ENCODE results near the gene KIF26B. TPM values are rescaled to one million over a fixed set of nuclear protein-coding genes. Genes with fewer than 3 reads are reported as not detected.

KIF26B gene
- total RNA-seq (2014; rRNA removed; shearing (Covaris generic)) (not detected in 2 replicates), total RNA-seq (2022) (not detected in 2 replicates), Bru-seq, nascent RNA (percentile 8 among the genes with signal in this experiment), BruChase-seq, experiment 1, labeled RNA remaining after a 6-hour chase (percentile 11 among the genes with signal in this experiment), BruChase-seq, experiment 2, labeled RNA remaining after a 2-hour chase (percentile 10 among the genes with signal in this experiment)
- long read RNA-seq = 0 reads

- no peaks in the 10 kb centered on the region for H3K36me3 ChIP-seq (ENCODE audit: insufficient read depth, low read length)
- H4K20me1 ChIP-seq (ENCODE audit: insufficient read depth, low read length) = no peaks in the 10 kb centered on the region
- no peak for DNase-seq (ENCODE audit: low spot score)
- POLR2A ChIA-PET = no interaction called here
- no peaks in the 10 kb centered on the region for H3K9me3 ChIP-seq (ENCODE audit: low read length)
- TF ChIP-seq EZH2phosphoT487 (IDR thresholded peaks at IDR 0.05; ENCODE audit: borderline replicate concordance, low read depth, low read length) (no peak), CTCF (conservative IDR thresholded peaks at IDR 0.05; ENCODE audit: low read length) (no peak)
- H3K79me2 ChIP-seq (ENCODE audit: insufficient read depth, low read depth, low read length) = no peaks in the 10 kb centered on the region
- H2AFZ ChIP-seq (ENCODE audit: low read length) = no peak within 1 kb of the TSS
- no TSS peak for BruUV-seq (replicated peaks)
- H3K4me1 ChIP-seq (ENCODE audit: insufficient read depth, low read length, poor library complexity, severe bottlenecking) = peaks cover 7% of the 10 kb centered on the region
- peak within 1 kb of the TSS; percentile 85 for H3K4me2 ChIP-seq (ENCODE audit: low read length)
- CTCF ChIA-PET (ENCODE audit: unreplicated experiment) = no interaction called here
- no peaks in the 10 kb centered on the region for H3K9me2 ChIP-seq (ENCODE audit: insufficient read depth, low read length)
- H3K27ac ChIP-seq (ENCODE audit: low read depth, low read length, poor library complexity, severe bottlenecking) = no peak within 1 kb of the TSS
- intact Hi-C loops (cut with micrococcal nuclease; ENCODE audit: unreplicated experiment) = loop anchor here (5.0 kb wide), 3 partner anchors 228 to 1598 kb away; no protein-coding TSS in a partner anchor
- no peak within 1 kb of the TSS for H3K4me3 ChIP-seq (ENCODE audit: low read depth, low read length, poor library complexity, severe bottlenecking)
These were observed at the start of gene KIF26B for GRCh38 chr1:245154429-245155271. KIF26B (plus strand) TSS chr1:245154985; CDS start chr1:245155425, 440 bp downstream.

- ChIA-PET POLR2A (no interaction called here), CTCF (ENCODE audit: unreplicated experiment) (interaction anchor here (0.5 kb wide), 1 partner anchor 207 kb away, joined by 3 read pairs; no protein-coding TSS in a partner anchor)
- no peak for TF ChIP-seq CTCF (conservative IDR thresholded peaks at IDR 0.05; ENCODE audit: low read length)
- TF ChIP-seq EZH2phosphoT487 (IDR thresholded peaks at IDR 0.05; ENCODE audit: borderline replicate concordance, low read depth, low read length) = no peak
- Histone ChIP-seq H3K9me3 (ENCODE audit: low read length) (no peaks in the 10 kb centered on the region), H3K79me2 (ENCODE audit: insufficient read depth, low read depth, low read length) (no peaks in the 10 kb centered on the region), H3K4me1 (ENCODE audit: insufficient read depth, low read length, poor library complexity, severe bottlenecking) (no peaks in the 10 kb centered on the region), H3K4me2 (ENCODE audit: low read length) (no peak overlapping the region), H4K20me1 (ENCODE audit: insufficient read depth, low read length) (no peaks in the 10 kb centered on the region), H3K4me3 (ENCODE audit: low read depth, low read length, poor library complexity, severe bottlenecking) (no peak overlapping the region), H3K9me2 (ENCODE audit: insufficient read depth, low read length) (no peaks in the 10 kb centered on the region), H3K36me3 (ENCODE audit: insufficient read depth, low read length) (no peaks in the 10 kb centered on the region), H3K27ac (ENCODE audit: low read depth, low read length, poor library complexity, severe bottlenecking) (no peak overlapping the region), H2AFZ (ENCODE audit: low read length) (no peak overlapping the region)
- intact Hi-C loops (cut with micrococcal nuclease; ENCODE audit: unreplicated experiment) = no loop called here
- DNase-seq (ENCODE audit: low spot score) = no peak
- no TSS peak for BruUV-seq (replicated peaks)
These were observed 49.7 kb upstream of the KIF26B start for GRCh38 chr1:245105042-245105441.

Data from OCI-LY7 (cell line).